Caki2 (cell line): ENCODE measurements around the gene AIG1. TPM values are rescaled to one million over a fixed set of nuclear protein-coding genes. Genes with fewer than 3 reads are reported as not detected.
"Not testable (repeated sequence)": the region's sequence is repeated elsewhere in the genome, so short reads cannot be mapped to it uniquely, and the experiment has no call there.

Source experiments
- DNase-seq: peaks from one replicate; pipeline ENCODE4 v3.0.0-alpha.2; 2015; ENCODE audit warnings: low read depth
- in situ Hi-C: cut with HindIII; loops from 2 replicates; pipeline ENCODE4 v1.10.0; 2016; ENCODE audit warnings: low sequenced_read_pairs, low pct_unique_long_range_greater_than_20kb, mixed read lengths
- total RNA-seq: library from RNA; depleted of rRNA; stranded (reverse); fragments of >200 nt; shearing (Covaris generic); gene quantifications from 2 replicates; pipeline ENCODE4 v1.2.3, GENCODE V29; 2014; ENCODE audit warnings: low replicate concordance

The AIG1 gene
- total RNA-seq, 1 experiment from 2014 or later, result 76.2 TPM

- DNase-seq, result no peak
- in situ Hi-C loops, result no loop called here
These were observed 85.6 kb downstream of the AIG1 start for GRCh38 chr6:143146186-143146851.

- DNase-seq, result no peak
- in situ Hi-C loops, result no loop called here
These were observed 89.1 kb downstream of the AIG1 start for GRCh38 chr6:143149771-143150170.

GRCh38 chr6:143150281-143150680 lies 89.6 kb downstream of the AIG1 start:
- in situ Hi-C loops, result no loop called here
- no peak for DNase-seq

GRCh38 chr6:143151381-143151780 lies 90.7 kb downstream of the AIG1 start:
- no peak for DNase-seq
- in situ Hi-C loops, result no loop called here

DNA sequence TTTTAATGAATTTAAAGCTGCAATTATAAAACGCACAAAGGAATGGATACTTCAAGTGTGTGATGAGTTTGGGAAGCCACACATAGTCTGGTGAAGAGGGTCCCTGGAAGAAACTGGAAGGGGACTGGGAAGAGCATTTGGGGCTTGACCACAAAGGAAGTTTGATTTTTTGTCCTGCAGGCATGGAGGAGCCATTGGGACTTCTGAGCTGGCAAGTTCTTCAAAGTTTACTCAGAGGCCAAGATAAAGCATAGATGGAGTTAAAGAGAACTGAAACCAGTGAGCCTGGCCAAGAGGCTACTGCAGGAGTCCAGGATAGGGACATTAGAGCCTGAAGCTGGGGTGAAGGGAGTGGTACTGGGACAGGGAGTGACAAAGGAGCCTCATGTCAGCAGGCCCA lies 95.0 kb downstream of the AIG1 start:
- DNase-seq, result no peak
- in situ Hi-C loops, result no loop called here

DNA sequence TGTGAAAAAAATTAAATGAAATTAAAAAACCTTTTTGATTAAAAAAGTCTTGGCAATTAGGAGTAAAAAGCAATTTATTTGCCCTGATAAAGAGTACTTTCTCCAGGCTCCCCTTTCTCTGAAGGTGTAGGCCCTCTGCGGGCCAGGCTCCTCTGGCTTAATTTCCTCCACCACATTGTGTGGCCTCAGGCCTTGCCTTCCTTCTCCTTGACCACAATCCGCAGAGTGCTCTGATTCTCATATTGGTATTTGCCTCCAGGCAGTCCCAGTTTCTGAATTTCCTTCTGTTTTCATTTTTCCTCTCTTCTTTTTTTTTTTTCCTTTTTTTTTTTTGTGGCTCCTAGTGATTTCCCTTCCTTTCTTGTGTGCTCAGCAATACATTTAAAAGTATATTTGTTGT lies 96.4 kb downstream of the AIG1 start:
- DNase-seq, result no peak
- in situ Hi-C loops, result no loop called here

DNA sequence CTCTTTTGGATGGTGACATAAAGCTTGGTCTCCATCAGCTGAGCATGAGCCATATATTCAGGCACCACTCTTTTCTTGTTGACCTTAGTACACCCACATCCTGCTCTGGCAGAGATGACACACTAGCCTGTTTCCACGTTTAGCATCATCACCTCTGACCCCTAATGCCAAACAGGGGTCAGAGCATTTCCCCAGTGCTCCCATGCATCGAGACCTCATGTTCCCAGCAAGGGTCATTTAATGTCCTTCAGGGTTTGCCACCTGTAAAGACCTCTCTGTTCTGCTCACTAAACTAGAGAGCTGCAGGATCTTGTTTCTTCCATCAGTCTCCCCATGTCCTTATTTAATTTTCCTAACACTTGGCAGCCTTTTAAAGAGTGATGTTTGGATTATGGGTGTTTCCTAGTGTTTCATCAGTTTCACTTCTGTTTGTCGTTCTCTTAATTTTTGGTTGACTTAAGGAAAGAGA lies 97.5 kb downstream of the AIG1 start:
- DNase-seq, result no peak
- in situ Hi-C loops, result no loop called here

GRCh38 chr6:143159001-143159400 lies 98.3 kb downstream of the AIG1 start:
- in situ Hi-C loops, result no loop called here
- no peak for DNase-seq

DNA sequence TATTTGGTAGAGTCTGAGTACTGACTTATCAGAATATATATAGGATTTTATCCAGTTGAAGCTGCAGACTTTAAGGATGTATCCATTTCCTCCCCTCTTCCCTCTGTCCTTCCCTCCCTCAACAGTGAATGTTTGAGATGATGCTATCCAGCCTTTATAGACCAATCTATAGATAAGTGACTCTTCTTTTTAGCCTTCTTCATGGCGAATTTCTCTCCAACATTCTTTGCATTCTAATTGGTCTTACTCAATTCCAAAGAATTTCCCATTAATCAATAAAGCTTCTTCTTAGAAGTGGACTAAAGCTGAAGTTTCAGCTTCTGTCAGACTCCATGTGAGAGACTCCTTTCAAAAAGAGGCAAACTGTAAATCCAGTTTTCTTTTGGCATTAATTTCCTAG lies 99.3 kb downstream of the AIG1 start:
- DNase-seq, result no peak
- in situ Hi-C loops, result no loop called here

GRCh38 chr6:143160439-143161220 lies 99.9 kb downstream of the AIG1 start:
- DNase-seq, result no peak

GRCh38 chr6:143163621-143164020 lies 102.9 kb downstream of the AIG1 start:
- in situ Hi-C loops, result no loop called here
- no peak for DNase-seq

More at GRCh38 chr6:143160439-143161220, 99.9 kb downstream of the AIG1 start:
- in situ Hi-C loops, result no loop called here

DNA sequence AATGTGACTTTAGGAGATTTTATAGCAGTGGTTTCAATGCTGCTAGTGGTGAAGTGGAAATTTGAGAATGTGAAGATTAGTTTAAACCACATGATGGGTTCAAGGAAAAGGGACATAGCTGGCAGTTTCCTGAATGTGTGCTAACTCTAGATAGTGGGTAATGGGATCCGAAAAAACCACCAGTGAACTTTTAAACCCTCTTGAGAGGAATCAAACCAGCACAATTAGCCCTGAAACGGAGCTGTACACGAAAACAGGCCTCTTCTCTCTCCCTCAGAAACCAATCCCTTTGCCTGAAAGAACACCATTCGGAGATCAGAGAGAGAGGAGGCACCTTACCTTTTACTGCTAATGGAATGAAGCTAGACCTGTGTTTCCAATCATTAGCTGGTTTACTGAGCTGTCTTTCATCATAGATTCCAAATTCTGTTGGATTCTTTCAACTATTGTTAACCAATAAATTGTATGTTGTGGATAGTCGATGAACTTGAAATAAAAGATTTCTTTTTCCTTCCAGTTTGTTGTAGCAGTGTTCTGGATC lies 103.9 kb downstream of the AIG1 start:
- no peak for DNase-seq
- in situ Hi-C loops, result no loop called here

GRCh38 chr6:143165315-143165855 lies 104.7 kb downstream of the AIG1 start:
- DNase-seq, result no peak
- in situ Hi-C loops, result no loop called here

- in situ Hi-C loops, result no loop called here
- no peak for DNase-seq
These were observed 105.6 kb downstream of the AIG1 start for GRCh38 chr6:143166247-143166695.

- no peak for DNase-seq
- in situ Hi-C loops, result no loop called here
These were observed 106.5 kb downstream of the AIG1 start for GRCh38 chr6:143167224-143167623.

- in situ Hi-C loops, result not testable (repeated sequence)
These were observed 107.7 kb downstream of the AIG1 start for GRCh38 chr6:143168396-143168816.

GRCh38 chr6:143169440-143169839 lies 108.8 kb downstream of the AIG1 start:
- in situ Hi-C loops, result no loop called here
- no peak for DNase-seq

More at GRCh38 chr6:143168396-143168816, 107.7 kb downstream of the AIG1 start:
- not testable (repeated sequence) for DNase-seq

DNA sequence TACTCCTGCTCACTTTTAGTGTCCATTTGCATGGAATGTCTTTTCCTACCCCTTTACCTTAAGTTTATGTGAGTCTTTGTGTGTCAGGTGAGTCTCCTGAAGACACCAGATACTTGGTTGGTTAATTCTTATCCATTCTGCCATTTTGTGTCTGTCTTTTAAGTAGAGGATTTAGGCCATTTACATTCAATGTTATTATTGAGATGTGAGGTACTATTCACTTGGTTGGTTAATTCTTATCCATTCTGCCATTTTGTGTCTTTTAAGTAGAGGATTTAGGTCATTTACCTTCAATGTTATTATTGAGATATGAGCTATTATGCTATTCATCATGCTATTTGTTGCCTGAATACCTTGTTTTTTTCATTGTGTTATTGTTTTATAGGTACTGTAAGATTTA lies 113.8 kb downstream of the AIG1 start:
- in situ Hi-C loops, result no loop called here
- DNase-seq, result no peak

GRCh38 chr6:143174951-143175350 lies 114.3 kb downstream of the AIG1 start:
- in situ Hi-C loops, result no loop called here

More at GRCh38 chr6:143174951-143175350, 114.3 kb downstream of the AIG1 start:
- DNase-seq, result no peak
